OCI-LY1 (cell line): ENCODE data around the gene PRKG2.
"Not testable (repeated sequence)": the region's sequence is repeated elsewhere in the genome, so short reads cannot be mapped to it uniquely, and the experiment has no call there.

Experiments used
- H2AFZ ChIP-seq: fragments of 200-600 bp; sonication (generic), shearing (Covaris generic); 2 replicates; pipeline ENCODE4 v1.6.0; 2014; ENCODE audit warnings: antibody characterized with exemption, mild to moderate bottlenecking, low read length
- H3F3A ChIP-seq: fragments of 200-600 bp; sonication (generic), shearing (Covaris generic); 2 replicates; pipeline ENCODE4 v1.6.0; 2014; ENCODE audit warnings: mild to moderate bottlenecking, antibody characterized with exemption, low read length, moderate library complexity; ENCODE audit not compliant: insufficient read depth
- H3K27ac ChIP-seq: fragments of 200-600 bp; sonication (generic); 2 replicates; pipeline ENCODE4 v1.5.1; 2014; ENCODE audit warnings: low read length, mixed run types, mild to moderate bottlenecking, low read depth; ENCODE audit not compliant: poor library complexity, severe bottlenecking
- H3K27me3 ChIP-seq: fragments of 200-600 bp; sonication (generic); 2 replicates; pipeline ENCODE4 v1.6.0; 2014; ENCODE audit warnings: antibody characterized with exemption, mild to moderate bottlenecking, low read length, moderate library complexity; ENCODE audit not compliant: insufficient read depth
- H3K36me3 ChIP-seq: fragments of 200-600 bp; sonication (generic); 2 replicates; pipeline ENCODE4 v1.6.1; 2014; ENCODE audit warnings: mild to moderate bottlenecking, antibody characterized with exemption, low read length, moderate library complexity, mixed read lengths; ENCODE audit not compliant: insufficient read depth
- H3K4me1 ChIP-seq: fragments of 200-600 bp; sonication (generic); 2 replicates; pipeline ENCODE4 v1.5.1; 2014; ENCODE audit warnings: mild to moderate bottlenecking, low read length, moderate library complexity; ENCODE audit not compliant: insufficient read depth, severe bottlenecking
- H3K4me2 ChIP-seq: fragments of 200-600 bp; sonication (generic), shearing (Covaris generic); 2 replicates; pipeline ENCODE4 v1.6.1; 2014; ENCODE audit warnings: low read length
- H3K4me3 ChIP-seq: fragments of 200-600 bp; sonication (generic); 2 replicates; pipeline ENCODE4 v1.5.1; 2014; ENCODE audit warnings: low read length, low read depth, mild to moderate bottlenecking, mixed read lengths; ENCODE audit not compliant: poor library complexity, severe bottlenecking
- H3K79me2 ChIP-seq: fragments of 200-600 bp; shearing (Covaris generic); 2 replicates; pipeline ENCODE4 v1.6.1; 2016; ENCODE audit warnings: mixed run types, low read length, mixed read lengths; ENCODE audit not compliant: insufficient read depth
- H3K9ac ChIP-seq: fragments of 200-600 bp; sonication (generic), shearing (Covaris generic); 2 replicates; pipeline ENCODE4 v1.6.1; 2014; ENCODE audit warnings: mild to moderate bottlenecking, low read length, mixed read lengths
- H3K9me2 ChIP-seq: fragments of 200-600 bp; sonication (generic), shearing (Covaris generic); 2 replicates; pipeline ENCODE4 v1.6.1; 2014; ENCODE audit warnings: low read depth, mild to moderate bottlenecking, low read length, mixed read lengths
- H3K9me3 ChIP-seq: fragments of 200-600 bp; shearing (Covaris generic); 2 replicates; pipeline ENCODE4 v1.6.1; 2014; ENCODE audit warnings: low read length, mixed read lengths
- H4K20me1 ChIP-seq: fragments of 200-600 bp; sonication (generic), shearing (Covaris generic); 2 replicates; pipeline ENCODE4 v1.6.0; 2016; ENCODE audit warnings: mild to moderate bottlenecking, low read length; ENCODE audit not compliant: insufficient read depth
- CTCF ChIP-seq: fragments of 200-600 bp; sonication (generic), shearing (Covaris generic); IDR thresholded peaks from 2 replicates; pipeline ENCODE4 v1.5.1; 2017; ENCODE audit warnings: mild to moderate bottlenecking, antibody characterized with exemption, low read length, moderate library complexity, mixed read lengths
- EZH2 ChIP-seq: fragments of 200-600 bp; sonication (generic), shearing (Covaris generic); IDR thresholded peaks from 2 replicates; pipeline ENCODE4 v1.8.0; 2017; ENCODE audit warnings: borderline replicate concordance, mixed run types, mild to moderate bottlenecking, antibody characterized with exemption, low read length, moderate library complexity, mixed read lengths

Gene PRKG2

GRCh38 chr4:81162752-81163458 is 52.1 kb downstream of the PRKG2 start:
- Histone ChIP-seq H2AFZ (no peak overlapping the region), H3K4me2 (no peak overlapping the region), H3K9ac (no peak overlapping the region), H3K9me2 (no peaks in the 10 kb centered on the region), H3F3A (no peaks in the 10 kb centered on the region), H3K79me2 (no peaks in the 10 kb centered on the region), H3K36me3 (no peaks in the 10 kb centered on the region), H3K27me3 (no peaks in the 10 kb centered on the region), H3K4me1 (no peaks in the 10 kb centered on the region), H3K4me3 (no peak overlapping the region), H3K9me3 (no peaks in the 10 kb centered on the region), H3K27ac (no peak overlapping the region), H4K20me1 (no peaks in the 10 kb centered on the region)
- TF ChIP-seq CTCF (no peak), EZH2 (no peak)

- H3K4me3 ChIP-seq, H3K9me3 ChIP-seq, H3K79me2 ChIP-seq, H3K9me2 ChIP-seq, H3K9ac ChIP-seq, H3K4me1 ChIP-seq, H3F3A ChIP-seq, H4K20me1 ChIP-seq, H3K4me2 ChIP-seq, H3K27ac ChIP-seq, H3K36me3 ChIP-seq, H3K27me3 ChIP-seq, H2AFZ ChIP-seq: not testable (repeated sequence)
Observed at GRCh38 chr4:81153714-81154323, 61.2 kb downstream of the PRKG2 start.

- TF ChIP-seq CTCF (no peak), EZH2 (no peak)
- peaks cover 3% of the 10 kb centered on the region; the same call in 1 of the 2 replicates for H3K9me2 ChIP-seq
- H3K9ac ChIP-seq = no peak overlapping the region
- H3K27me3 ChIP-seq = no peaks in the 10 kb centered on the region
- H3K27ac ChIP-seq = no peak overlapping the region
- H3K36me3 ChIP-seq = no peaks in the 10 kb centered on the region
- H3K79me2 ChIP-seq = no peaks in the 10 kb centered on the region
- no peaks in the 10 kb centered on the region for H3K4me1 ChIP-seq
- no peaks in the 10 kb centered on the region for H4K20me1 ChIP-seq
- no peak overlapping the region for H2AFZ ChIP-seq
- no peaks in the 10 kb centered on the region for H3K9me3 ChIP-seq
- H3K4me2 ChIP-seq = no peak overlapping the region
- no peak overlapping the region for H3K4me3 ChIP-seq
- H3F3A ChIP-seq = no peaks in the 10 kb centered on the region
Observed at GRCh38 chr4:81152839-81153713, 61.9 kb downstream of the PRKG2 start.
